ENCODE data around the gene TOMM34.

The TOMM34 gene

GRCh38 chr20:44962483-44962882, 2.3 kb upstream of the TOMM34 start:
- DNase-seq (ENCODE audit: low spot score) = no peak

- DNase-seq (ENCODE audit: low spot score) = no peak
These were observed 1.7 kb upstream of the TOMM34 start for GRCh38 chr20:44961870-44962267.

GRCh38 chr20:44961011-44961869, 1.0 kb upstream of the TOMM34 start:
- no peak for DNase-seq (ENCODE audit: low spot score)

GRCh38 chr20:44959638-44960102, 527 bp downstream of the TOMM34 start:
- DNase-seq (ENCODE audit: low spot score) = peak; percentile 68

GRCh38 chr20:44959082-44959637, 1.0 kb downstream of the TOMM34 start:
- DNase-seq (ENCODE audit: low spot score) = no peak

GRCh38 chr20:44958276-44958675, 1.9 kb downstream of the TOMM34 start:
- no peak for DNase-seq (ENCODE audit: low spot score)

GRCh38 chr20:44956410-44956809, 3.8 kb downstream of the TOMM34 start:
- DNase-seq (ENCODE audit: low spot score) = no peak

- DNase-seq (ENCODE audit: low spot score) = no peak
These were observed 4.9 kb downstream of the TOMM34 start for GRCh38 chr20:44955270-44955669.

- DNase-seq (ENCODE audit: low spot score) = no peak
These were observed 6.0 kb downstream of the TOMM34 start for GRCh38 chr20:44954211-44954610.

GRCh38 chr20:44952731-44953130, 7.5 kb downstream of the TOMM34 start:
- DNase-seq (ENCODE audit: low spot score) = no peak

GRCh38 chr20:44950368-44950767, 9.8 kb downstream of the TOMM34 start:
- no peak for DNase-seq (ENCODE audit: low spot score)

GRCh38 chr20:44948513-44948912, 11.7 kb downstream of the TOMM34 start:
- no peak for DNase-seq (ENCODE audit: low spot score)

- no peak for DNase-seq (ENCODE audit: low spot score)
These were observed 12.1 kb downstream of the TOMM34 start for GRCh38 chr20:44948107-44948506.

- DNase-seq (ENCODE audit: low spot score) = no peak
These were observed 13.8 kb downstream of the TOMM34 start for GRCh38 chr20:44946271-44946852.

- no peak for DNase-seq (ENCODE audit: low spot score)
These were observed 14.9 kb downstream of the TOMM34 start for GRCh38 chr20:44945261-44945660.

GRCh38 chr20:44943828-44944227, 16.4 kb downstream of the TOMM34 start:
- no peak for DNase-seq (ENCODE audit: low spot score)

GRCh38 chr20:44942264-44942973, 17.8 kb downstream of the TOMM34 start:
- no peak for DNase-seq (ENCODE audit: low spot score)

- DNase-seq (ENCODE audit: low spot score) = no peak
These were observed 19.0 kb downstream of the TOMM34 start for GRCh38 chr20:44941120-44941691.

GRCh38 chr20:44938637-44939036, 21.6 kb downstream of the TOMM34 start:
- DNase-seq (ENCODE audit: low spot score) = no peak

- DNase-seq (ENCODE audit: low spot score) = no peak
These were observed 23.7 kb downstream of the TOMM34 start for GRCh38 chr20:44936510-44936909.

GRCh38 chr20:44932916-44933315, 27.3 kb downstream of the TOMM34 start:
- DNase-seq (ENCODE audit: low spot score) = no peak

- no peak for DNase-seq (ENCODE audit: low spot score)
These were observed 28.3 kb downstream of the TOMM34 start for GRCh38 chr20:44931911-44932310.
